ENCODE data around the gene PDE10A.

DNA sequence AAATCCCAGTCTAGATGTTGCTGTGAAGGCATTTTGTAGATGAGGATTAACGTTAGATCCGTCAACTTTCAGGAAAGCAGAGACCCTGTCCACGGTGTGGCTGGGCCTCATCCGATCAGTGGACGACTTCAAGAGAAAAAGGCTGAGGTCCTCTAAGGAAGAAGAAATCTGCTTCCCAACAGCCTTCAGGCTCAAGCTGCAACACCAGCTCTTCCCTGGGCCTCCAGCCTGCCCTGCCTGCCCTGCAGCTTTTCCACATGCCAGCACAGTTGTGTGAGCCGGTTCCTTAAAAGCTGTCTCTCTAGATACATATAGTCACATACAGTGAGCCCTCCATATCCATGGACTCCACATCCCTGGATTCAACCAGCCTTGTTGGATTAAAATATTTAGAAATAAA, 14.1 kb upstream of the PDE10A start:
- TF ChIP-seq, protein P1, sequence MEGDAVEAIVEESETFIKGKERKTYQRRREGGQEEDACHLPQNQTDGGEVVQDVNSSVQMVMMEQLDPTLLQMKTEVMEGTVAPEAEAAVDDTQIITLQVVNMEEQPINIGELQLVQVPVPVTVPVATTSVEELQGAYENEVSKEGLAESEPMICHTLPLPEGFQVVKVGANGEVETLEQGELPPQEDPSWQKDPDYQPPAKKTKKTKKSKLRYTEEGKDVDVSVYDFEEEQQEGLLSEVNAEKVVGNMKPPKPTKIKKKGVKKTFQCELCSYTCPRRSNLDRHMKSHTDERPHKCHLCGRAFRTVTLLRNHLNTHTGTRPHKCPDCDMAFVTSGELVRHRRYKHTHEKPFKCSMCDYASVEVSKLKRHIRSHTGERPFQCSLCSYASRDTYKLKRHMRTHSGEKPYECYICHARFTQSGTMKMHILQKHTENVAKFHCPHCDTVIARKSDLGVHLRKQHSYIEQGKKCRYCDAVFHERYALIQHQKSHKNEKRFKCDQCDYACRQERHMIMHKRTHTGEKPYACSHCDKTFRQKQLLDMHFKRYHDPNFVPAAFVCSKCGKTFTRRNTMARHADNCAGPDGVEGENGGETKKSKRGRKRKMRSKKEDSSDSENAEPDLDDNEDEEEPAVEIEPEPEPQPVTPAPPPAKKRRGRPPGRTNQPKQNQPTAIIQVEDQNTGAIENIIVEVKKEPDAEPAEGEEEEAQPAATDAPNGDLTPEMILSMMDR (IDR thresholded peaks at IDR 0.05): no peak
- TF ChIP-seq JUN (CRISPR knock-in tag; IDR thresholded peaks at IDR 0.05): no peak
- no peak for TF ChIP-seq STAT6 (CRISPR knock-in tag; conservative IDR thresholded peaks at IDR 0.05; ENCODE audit: low read depth)
- TF ChIP-seq, protein P2, sequence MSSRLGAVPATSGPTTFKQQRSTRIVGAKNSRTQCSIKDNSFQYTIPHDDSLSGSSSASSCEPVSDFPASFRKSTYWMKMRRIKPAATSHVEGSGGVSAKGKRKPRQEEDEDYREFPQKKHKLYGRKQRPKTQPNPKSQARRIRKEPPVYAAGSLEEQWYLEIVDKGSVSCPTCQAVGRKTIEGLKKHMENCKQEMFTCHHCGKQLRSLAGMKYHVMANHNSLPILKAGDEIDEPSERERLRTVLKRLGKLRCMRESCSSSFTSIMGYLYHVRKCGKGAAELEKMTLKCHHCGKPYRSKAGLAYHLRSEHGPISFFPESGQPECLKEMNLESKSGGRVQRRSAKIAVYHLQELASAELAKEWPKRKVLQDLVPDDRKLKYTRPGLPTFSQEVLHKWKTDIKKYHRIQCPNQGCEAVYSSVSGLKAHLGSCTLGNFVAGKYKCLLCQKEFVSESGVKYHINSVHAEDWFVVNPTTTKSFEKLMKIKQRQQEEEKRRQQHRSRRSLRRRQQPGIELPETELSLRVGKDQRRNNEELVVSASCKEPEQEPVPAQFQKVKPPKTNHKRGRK (CRISPR knock-in tag; IDR thresholded peaks at IDR 0.05; ENCODE audit: borderline replicate concordance): no peak
- TF ChIP-seq SMAD4 (CRISPR knock-in tag; IDR thresholded peaks at IDR 0.05): no peak
- no peak for TF ChIP-seq KAT7 (CRISPR knock-in tag; IDR thresholded peaks at IDR 0.05; ENCODE audit: borderline replicate concordance)
- TF ChIP-seq, protein P3, sequence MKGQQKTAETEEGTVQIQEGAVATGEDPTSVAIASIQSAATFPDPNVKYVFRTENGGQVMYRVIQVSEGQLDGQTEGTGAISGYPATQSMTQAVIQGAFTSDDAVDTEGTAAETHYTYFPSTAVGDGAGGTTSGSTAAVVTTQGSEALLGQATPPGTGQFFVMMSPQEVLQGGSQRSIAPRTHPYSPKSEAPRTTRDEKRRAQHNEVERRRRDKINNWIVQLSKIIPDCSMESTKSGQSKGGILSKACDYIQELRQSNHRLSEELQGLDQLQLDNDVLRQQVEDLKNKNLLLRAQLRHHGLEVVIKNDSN (CRISPR knock-in tag; IDR thresholded peaks at IDR 0.05): no peak
- TF ChIP-seq ELF4 (CRISPR knock-in tag; IDR thresholded peaks at IDR 0.05; ENCODE audit: low read depth): no peak
- no peak for TF ChIP-seq TP53 (CRISPR knock-in tag; IDR thresholded peaks at IDR 0.05)

Measured in WTC11 (cell line).